GM18499 (cell line): ENCODE measurements around the gene POFUT1.
A peak's percentile ranks its signal among the peaks of the same experiment; 100 is the strongest.
"Not testable (repeated sequence)": the region's sequence is repeated elsewhere in the genome, so short reads cannot be mapped to it uniquely, and the experiment has no call there.

Experiments used
- ATAC-seq: cut with Tn5 transposase; IDR thresholded peaks from one replicate; pipeline ENCODE4 v1.9.1; 2021; ENCODE audit warnings: moderate number of reproducible peaks; ENCODE audit not compliant: insufficient read depth, unreplicated experiment

POFUT1 gene

DNA sequence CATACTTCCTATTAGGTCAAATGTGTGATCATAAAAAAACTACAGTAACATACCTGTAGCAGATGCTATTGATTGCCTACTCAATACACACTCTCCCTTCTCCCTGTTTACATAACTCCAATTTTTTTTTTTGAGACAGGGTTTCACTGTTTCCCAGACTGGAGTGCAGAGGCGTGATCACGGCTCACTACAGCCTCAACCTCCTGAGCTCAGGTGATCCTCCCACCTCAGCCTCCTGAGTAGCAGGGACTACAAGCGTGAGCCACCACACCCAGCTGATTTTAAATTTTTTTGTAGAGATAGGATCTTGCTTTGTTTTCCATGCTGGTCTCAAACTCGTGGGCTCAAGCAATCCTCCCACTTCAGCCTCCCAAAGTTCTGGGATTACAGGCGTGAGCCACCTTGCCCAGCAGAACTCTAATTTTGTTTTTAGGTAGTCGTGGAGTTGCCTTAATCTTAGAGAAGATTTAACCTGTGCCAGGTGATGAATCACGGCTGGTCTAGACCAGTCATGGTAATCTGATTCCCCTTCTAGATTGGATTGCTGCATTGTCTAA, 55.8 kb downstream of the POFUT1 start:
- ATAC-seq = no peak

- ATAC-seq = no peak
Observed at GRCh38 chr20:32271620-32272019, 63.9 kb downstream of the POFUT1 start.

- no peak for ATAC-seq
Observed at GRCh38 chr20:32274359-32274758, 66.7 kb downstream of the POFUT1 start.

DNA sequence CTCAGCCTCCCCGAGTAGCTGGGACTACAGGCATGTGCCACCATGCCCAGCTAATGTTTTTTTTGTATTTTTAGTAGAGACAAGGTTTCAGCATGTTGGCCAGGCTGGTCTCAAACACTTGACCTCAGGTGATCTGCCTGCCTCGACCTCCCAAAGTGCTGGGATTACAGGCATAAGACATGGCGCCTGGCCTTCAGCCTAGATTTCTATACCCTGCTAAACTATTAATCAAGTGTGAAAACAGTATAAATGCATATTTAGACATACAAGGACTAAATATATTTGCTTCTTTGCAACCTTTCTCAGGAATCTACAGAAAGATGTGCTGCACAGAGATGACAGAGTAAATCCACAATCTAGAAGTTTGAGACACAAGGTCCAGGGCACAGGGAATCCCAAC, 67.5 kb downstream of the POFUT1 start:
- ATAC-seq = not testable (repeated sequence)

GRCh38 chr20:32277361-32278198, 69.9 kb downstream of the POFUT1 start, which contains the start of gene KIF3B:
KIF3B (plus strand) TSS chr20:32277651; CDS start chr20:32309778, 32,127 bp downstream.
- peak; percentile 49 for ATAC-seq

DNA sequence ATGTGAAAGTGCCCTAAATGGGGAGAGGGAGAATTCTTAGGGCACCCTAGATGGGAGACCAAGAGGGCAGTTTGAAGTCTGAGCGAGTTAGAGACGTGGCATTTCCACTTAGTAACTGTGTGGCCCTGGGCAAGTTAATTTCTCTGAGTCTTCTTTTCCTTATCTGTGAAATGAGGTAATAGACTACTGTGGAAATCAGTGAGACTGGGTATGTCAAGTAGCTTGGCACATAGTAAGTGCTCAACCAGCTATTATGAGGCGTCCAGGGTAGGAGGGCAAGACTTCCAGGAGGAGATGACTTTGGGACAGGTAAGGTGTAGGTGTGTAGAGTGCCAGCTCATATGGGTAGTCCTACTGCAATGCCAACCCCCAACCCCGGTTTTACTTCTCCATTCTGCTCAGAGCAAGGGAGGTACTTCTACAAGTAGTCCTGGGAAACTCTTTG, 70.5 kb downstream of the POFUT1 start:
- no peak for ATAC-seq

- ATAC-seq = no peak
Observed at GRCh38 chr20:32281711-32282110, 74.0 kb downstream of the POFUT1 start.

DNA sequence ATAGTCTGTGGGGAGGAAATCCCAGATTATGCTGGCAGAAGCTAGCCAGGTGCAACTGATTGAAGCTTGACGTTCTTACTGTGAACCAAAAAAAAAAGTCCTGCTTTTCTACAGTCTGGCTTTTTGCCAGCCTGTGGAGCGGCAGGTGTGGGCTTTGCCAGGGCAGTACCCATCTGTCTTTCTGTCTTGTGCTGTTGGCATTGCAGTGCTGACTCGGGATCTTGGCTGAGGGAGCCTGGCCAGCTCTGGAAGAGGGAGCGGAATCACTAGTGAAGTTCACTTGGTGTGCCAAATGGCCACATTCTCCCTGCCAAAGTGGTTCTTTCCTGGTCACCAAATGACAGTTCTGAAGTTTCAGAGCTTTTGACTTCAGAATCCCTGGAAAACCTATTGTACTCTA, 74.8 kb downstream of the POFUT1 start:
- no peak for ATAC-seq

DNA sequence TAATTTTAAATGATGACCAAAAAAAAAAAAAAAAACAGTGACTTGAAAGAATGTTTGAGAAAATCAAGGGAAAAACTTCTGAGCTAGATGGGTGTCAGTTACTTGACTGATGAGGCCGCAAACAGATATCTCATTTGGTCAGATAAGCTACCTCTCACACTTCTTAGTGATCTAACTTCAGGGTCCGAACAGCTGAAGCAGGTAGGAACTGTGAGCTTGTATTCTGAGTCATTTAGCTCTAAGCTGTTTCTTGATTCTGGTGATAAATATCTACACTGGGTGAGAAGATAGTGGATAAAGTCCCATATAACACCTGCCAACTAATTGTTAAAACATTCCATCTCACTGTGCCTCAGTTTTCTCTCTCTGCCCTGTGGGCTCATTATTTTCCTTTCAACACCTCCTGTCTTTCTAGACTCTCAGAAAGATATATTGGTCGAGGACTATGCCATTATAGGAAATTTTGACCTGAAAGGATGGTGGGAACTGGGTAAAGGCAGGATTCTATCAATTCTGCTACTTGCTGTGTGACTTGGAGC, 77.5 kb downstream of the POFUT1 start:
- ATAC-seq = no peak

GRCh38 chr20:32285621-32286371, 78.1 kb downstream of the POFUT1 start:
- peak; percentile 48 for ATAC-seq

GRCh38 chr20:32287231-32287638, 79.6 kb downstream of the POFUT1 start:
- no peak for ATAC-seq
